Measurements from ENCODE around the gene OR2AT4. TPM values are rescaled to one million over a fixed set of nuclear protein-coding genes. Genes with fewer than 3 reads are reported as not detected.

The OR2AT4 gene
- total and polyA plus RNA-seq, 2 of the 4 experiments (the other 2 are of a cell fraction), result not detected

- no peak overlapping the region for H3K4me2 ChIP-seq (ENCODE audit: low read depth, low read length)
- no CpG with 5 or more reads among the region's 3 CpGs for WGBS, 2 experiments (ENCODE audit: extremely low coverage in 2 of 2, insufficient read length in 1 of 2)
- H3K36me3 ChIP-seq (ENCODE audit: control insufficient read depth, insufficient read depth, low read length), result no peaks in the 10 kb centered on the region
- no peak overlapping the region for H3K4me3 ChIP-seq (ENCODE audit: insufficient read depth, low read depth, low read length)
- H3K4me1 ChIP-seq (ENCODE audit: control insufficient read depth, insufficient read depth, low read length), result peaks cover 14% of the 10 kb centered on the region
- dilution Hi-C loops (cut with HindIII; ENCODE audit: low sequenced_read_pairs, unreplicated experiment) (no loop called here), in situ Hi-C loops (cut with MboI; ENCODE audit: low sequenced_read_pairs) (no loop called here), intact Hi-C loops (cut with micrococcal nuclease) (loop anchor here (1.0 kb wide), 1 partner anchor 103 kb away; no protein-coding TSS in a partner anchor)
- H3K9me1 ChIP-seq (ENCODE audit: insufficient read depth, low read length), result peaks cover 11% of the 10 kb centered on the region
- H3K56ac ChIP-seq (ENCODE audit: extremely low read depth, insufficient read depth, low read length), result no peak overlapping the region
- H2AK5ac ChIP-seq (ENCODE audit: low read depth, low read length), result no peak overlapping the region
- H4K5ac ChIP-seq (ENCODE audit: low read depth, low read length), result no peak overlapping the region
- no TSS peak for BruUV-seq (replicated peaks)
- H2BK20ac ChIP-seq (ENCODE audit: low read depth, low read length), result no peak overlapping the region
- no peak overlapping the region for H2BK5ac ChIP-seq (ENCODE audit: low read depth, low read length, poor library complexity, severe bottlenecking)
- H3K23ac ChIP-seq (ENCODE audit: low read depth, low read length), result no peak overlapping the region
- CTCF ChIA-PET, result interaction anchor here (1.8 kb wide), 1 partner anchor 16 kb away, joined by 5 read pairs; no protein-coding TSS in a partner anchor
- H3K4ac ChIP-seq (ENCODE audit: low read depth, low read length), result no peak overlapping the region
- no peak for DNase-seq
- H2AK9ac ChIP-seq (replicated peaks; ENCODE audit: low read depth, low read length, poor library complexity), result no peak overlapping the region
- no peak overlapping the region for H3K9ac ChIP-seq (ENCODE audit: low read depth, low read length)
- no peaks in the 10 kb centered on the region for H3K79me1 ChIP-seq (ENCODE audit: low read depth in 1 of 2, low read length in 2 of 2)
- H3K18ac ChIP-seq (ENCODE audit: low read depth, low read length), result no peak overlapping the region
- no peak overlapping the region for H2BK15ac ChIP-seq (ENCODE audit: low read depth, low read length)
- POLR2A ChIA-PET (ENCODE audit: unreplicated experiment), result interaction anchor here (0.6 kb wide), 1 partner anchor 396 kb away, joined by 3 read pairs; no protein-coding TSS in a partner anchor
- peaks cover 9% of the 10 kb centered on the region for H3K27me3 ChIP-seq (ENCODE audit: control insufficient read depth, insufficient read depth, low read length)
- no peak overlapping the region for H3K27ac ChIP-seq (ENCODE audit: insufficient read depth, low read length)
- H3K14ac ChIP-seq (replicated peaks; ENCODE audit: low read depth, low read length), result no peak overlapping the region
- peak overlapping the region; percentile 53 for H2AFZ ChIP-seq (replicated peaks; ENCODE audit: low read length, poor library complexity)
- TF ChIP-seq RAD21 (IDR thresholded peaks at IDR 0.05; ENCODE audit: low read length), result no peak
- TF ChIP-seq CEBPB (IDR thresholded peaks at IDR 0.05; ENCODE audit: low read depth, low read length), result no peak
- TF ChIP-seq POLR2A (IDR thresholded peaks at IDR 0.05; ENCODE audit: low read depth, low read length), result no peak
- TF ChIP-seq, protein P1, sequence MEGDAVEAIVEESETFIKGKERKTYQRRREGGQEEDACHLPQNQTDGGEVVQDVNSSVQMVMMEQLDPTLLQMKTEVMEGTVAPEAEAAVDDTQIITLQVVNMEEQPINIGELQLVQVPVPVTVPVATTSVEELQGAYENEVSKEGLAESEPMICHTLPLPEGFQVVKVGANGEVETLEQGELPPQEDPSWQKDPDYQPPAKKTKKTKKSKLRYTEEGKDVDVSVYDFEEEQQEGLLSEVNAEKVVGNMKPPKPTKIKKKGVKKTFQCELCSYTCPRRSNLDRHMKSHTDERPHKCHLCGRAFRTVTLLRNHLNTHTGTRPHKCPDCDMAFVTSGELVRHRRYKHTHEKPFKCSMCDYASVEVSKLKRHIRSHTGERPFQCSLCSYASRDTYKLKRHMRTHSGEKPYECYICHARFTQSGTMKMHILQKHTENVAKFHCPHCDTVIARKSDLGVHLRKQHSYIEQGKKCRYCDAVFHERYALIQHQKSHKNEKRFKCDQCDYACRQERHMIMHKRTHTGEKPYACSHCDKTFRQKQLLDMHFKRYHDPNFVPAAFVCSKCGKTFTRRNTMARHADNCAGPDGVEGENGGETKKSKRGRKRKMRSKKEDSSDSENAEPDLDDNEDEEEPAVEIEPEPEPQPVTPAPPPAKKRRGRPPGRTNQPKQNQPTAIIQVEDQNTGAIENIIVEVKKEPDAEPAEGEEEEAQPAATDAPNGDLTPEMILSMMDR (conservative IDR thresholded peaks at IDR 0.05; ENCODE audit: low read depth, low read length), result no peak
- TF ChIP-seq MAFK (IDR thresholded peaks at IDR 0.05; ENCODE audit: low read depth, low read length), result no peak
- no peak for TF ChIP-seq CHD1 (IDR thresholded peaks at IDR 0.05; ENCODE audit: low read depth, low read length)
- no peak for TF ChIP-seq MAZ (IDR thresholded peaks at IDR 0.05; ENCODE audit: borderline replicate concordance, low read depth, low read length)
- TF ChIP-seq, protein P2, sequence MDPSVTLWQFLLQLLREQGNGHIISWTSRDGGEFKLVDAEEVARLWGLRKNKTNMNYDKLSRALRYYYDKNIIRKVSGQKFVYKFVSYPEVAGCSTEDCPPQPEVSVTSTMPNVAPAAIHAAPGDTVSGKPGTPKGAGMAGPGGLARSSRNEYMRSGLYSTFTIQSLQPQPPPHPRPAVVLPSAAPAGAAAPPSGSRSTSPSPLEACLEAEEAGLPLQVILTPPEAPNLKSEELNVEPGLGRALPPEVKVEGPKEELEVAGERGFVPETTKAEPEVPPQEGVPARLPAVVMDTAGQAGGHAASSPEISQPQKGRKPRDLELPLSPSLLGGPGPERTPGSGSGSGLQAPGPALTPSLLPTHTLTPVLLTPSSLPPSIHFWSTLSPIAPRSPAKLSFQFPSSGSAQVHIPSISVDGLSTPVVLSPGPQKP (IDR thresholded peaks at IDR 0.05; ENCODE audit: borderline replicate concordance, low read depth, low read length), result no peak
- TF ChIP-seq NFE2L2 (IDR thresholded peaks at IDR 0.05; ENCODE audit: low read depth, low read length), result no peak
- no peak overlapping the region for H4K8ac ChIP-seq (ENCODE audit: low read depth in 2 of 2, low read length in 2 of 2)
- H4K20me1 ChIP-seq (ENCODE audit: insufficient read depth, low read length), result no peaks in the 10 kb centered on the region
- no peak overlapping the region for H2BK120ac ChIP-seq (ENCODE audit: low read depth, low read length)
- no peak for ATAC-seq (ENCODE audit: low read depth)
- H4K91ac ChIP-seq (ENCODE audit: insufficient read depth, low read depth, low read length), result no peak overlapping the region
- H3K9me3 ChIP-seq (ENCODE audit: control insufficient read depth, insufficient read depth, low read length), result no peaks in the 10 kb centered on the region
These were observed 64.1 kb downstream of the OR2AT4 start for GRCh38 chr11:75032550-75032935.

Measured in IMR-90 (cell line).